NCI-H446 (cell line): Measurements from ENCODE around the gene TMPRSS3.

Source experiments
- DNase-seq, 2 experiments: peaks; one replicate each; lab custom pipeline; 2025; lab: John Stamatoyannopoulos, UW

The TMPRSS3 gene

GRCh38 chr21:42370894-42371654, 24.8 kb downstream of the TMPRSS3 start:
- DNase-seq, result no peak

- no peak for DNase-seq
Observed at GRCh38 chr21:42369821-42370220, 26.0 kb downstream of the TMPRSS3 start.

DNA sequence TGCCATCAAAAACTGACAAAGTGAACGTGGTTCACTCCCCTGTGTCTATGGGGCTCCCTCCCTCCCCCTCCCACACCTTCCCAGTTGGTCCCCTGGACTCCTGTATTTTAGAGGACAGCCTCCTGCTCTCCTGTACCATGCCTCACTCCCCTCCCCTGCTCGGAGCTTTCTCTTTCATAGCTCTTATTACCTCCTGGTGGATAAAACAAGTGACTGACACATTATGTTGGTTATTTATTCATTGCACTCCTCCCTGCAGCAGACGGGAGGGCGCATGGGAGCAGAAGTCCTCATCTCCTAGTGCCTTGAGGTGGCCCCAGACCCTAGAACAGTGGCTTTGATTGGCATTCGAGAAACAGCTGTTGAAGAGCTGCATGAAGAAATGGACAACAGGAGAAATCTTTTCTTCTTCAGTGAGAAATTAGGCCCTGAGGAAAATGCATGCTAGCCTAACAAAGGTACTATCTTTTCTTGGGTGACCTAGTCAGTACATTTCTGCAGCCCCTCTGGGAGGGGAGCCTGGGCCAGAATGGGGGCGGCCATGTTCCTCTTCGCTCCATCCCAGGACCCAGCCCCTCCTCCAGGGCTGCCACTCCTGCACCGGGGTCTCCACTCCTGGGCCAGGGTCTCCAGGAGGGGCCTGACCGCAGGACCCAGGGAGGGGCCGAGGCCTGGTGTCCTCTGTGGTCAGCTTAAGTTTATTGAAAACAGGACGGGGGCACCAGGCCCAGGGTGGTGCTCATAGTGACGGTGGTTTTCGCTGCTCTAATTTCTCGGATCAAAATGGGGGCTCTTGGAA, 28.3 kb downstream of the TMPRSS3 start:
- DNase-seq, result no peak

- DNase-seq, result no peak
Observed at GRCh38 chr21:42366292-42367010, 29.4 kb downstream of the TMPRSS3 start, which contains the start of gene TFF1. Gene TFF1 (minus strand): TSS chr21:42366535. CDS start chr21:42366495, 40 bp downstream.

DNA sequence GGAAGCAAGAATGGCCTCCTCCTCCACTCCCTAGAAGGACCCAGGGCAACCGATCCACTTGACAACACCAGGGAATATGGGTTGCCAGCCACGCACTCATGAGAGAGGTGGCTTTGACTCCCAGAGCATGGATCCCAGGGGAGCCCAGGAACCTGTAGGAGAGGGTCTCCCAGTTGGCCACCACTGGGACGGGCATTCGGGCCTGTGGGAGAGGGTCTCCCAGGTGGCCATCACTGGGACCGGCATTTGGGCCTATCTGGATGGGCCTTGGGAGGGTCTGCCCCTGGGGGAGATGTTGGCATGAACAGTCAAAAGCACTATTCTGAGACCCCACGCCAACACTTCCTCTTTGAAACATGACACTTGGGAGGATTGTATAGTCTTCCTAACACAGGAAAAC, 30.1 kb downstream of the TMPRSS3 start:
- no peak for DNase-seq

GRCh38 chr21:42364304-42364865, 31.5 kb downstream of the TMPRSS3 start:
- no peak for DNase-seq

DNA sequence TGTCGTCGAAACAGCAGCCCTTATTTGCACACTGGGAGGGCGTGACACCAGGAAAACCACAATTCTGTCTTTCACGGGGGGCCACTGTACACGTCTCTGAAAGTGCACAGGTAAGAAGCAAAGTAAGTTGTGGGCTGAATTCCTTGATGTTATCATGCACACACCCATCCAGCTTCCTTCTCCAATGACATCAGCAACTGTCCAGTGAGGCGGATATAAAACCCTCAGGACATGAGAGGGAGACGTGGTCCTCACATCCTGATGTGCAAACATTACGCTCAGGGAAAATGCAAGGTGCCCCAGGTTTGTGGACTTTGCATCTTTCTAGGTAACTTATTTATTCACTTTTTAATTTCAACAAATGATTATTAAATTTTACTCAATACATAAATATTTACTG, 32.5 kb downstream of the TMPRSS3 start:
- DNase-seq, result no peak

GRCh38 chr21:42362700-42363099, 33.2 kb downstream of the TMPRSS3 start:
- DNase-seq, result no peak

DNA sequence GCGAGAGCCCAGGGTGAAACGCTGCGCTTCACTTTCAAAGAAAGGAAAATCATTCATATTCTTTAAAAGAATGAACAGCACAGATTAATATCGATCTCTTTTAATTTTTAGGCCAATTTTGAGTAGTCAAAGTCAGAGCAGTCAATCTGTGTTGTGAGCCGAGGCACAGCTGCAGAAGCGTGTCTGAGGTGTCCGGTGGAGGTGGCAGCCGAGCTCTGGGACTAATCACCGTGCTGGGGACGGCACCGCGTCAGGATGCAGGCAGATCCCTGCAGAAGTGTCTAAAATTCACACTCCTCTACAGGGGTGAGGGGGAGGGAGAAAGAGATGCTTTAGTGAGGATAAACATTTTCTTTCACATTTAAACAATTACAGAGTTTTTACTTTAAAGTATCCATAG, 33.7 kb downstream of the TMPRSS3 start:
- DNase-seq, result no peak

GRCh38 chr21:42361286-42361685, 34.6 kb downstream of the TMPRSS3 start:
- DNase-seq, result no peak

GRCh38 chr21:42360317-42360716, 35.5 kb downstream of the TMPRSS3 start:
- DNase-seq, result no peak

DNA sequence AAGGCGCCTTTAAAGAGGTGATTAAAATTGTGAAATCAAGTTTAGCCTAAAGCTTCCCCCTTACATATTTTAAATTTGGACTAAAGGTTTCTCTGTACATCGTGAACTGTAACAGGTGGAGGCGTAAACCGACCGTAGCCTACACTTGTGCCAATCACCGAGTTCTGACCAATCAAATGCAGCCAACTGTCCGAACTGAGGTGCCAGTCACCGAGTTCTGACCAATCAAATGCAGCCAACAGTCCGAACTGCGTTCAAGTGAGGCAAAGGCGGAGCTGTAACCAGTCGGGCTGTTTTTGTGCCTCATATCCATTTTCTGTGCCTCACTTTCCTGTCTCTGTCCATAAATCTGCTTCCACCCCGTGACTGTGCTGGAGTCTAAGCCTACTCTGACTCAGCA, 36.9 kb downstream of the TMPRSS3 start:
- DNase-seq, result no peak

GRCh38 chr21:42358261-42358660, 37.6 kb downstream of the TMPRSS3 start:
- no peak for DNase-seq

DNA sequence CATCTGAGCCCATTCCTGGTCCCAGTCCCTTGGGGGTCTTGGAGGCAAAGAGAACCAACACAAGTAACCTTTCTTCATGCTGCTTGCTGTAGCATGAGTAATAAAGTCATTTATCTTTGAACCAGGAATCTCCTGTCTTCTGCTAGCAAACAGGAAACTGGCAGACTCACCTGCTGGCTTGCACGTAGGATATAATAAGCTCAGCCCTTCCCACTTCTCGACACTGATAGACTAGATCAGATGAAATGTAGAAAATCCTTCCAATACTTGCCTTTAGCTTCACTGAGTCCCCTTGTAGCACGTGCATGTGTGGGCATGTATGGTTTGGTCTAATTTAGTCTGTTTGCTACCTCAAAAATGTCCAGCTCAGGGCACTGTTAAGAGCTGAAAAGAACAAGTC, 38.5 kb downstream of the TMPRSS3 start:
- DNase-seq, result no peak

DNA sequence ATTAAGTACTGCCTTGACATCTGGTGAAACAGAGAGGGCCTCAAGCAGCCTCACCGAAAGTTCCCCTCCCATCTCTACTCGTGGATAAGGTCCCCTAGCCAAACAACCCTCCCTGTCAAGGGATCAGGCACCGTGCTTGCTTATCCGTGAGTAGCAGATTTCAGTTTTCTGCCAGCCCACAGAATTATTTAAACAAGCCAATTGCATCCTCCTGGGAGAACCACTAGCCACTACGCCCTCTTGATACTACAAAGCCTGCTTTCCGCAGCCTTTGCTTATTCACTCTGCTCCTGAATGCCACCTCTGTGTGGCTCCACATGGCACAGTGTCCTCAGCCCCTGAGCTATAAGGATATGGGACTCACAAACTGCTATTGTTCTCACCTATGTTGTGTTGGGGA, 39.2 kb downstream of the TMPRSS3 start:
- no peak for DNase-seq

- no peak for DNase-seq
Observed at GRCh38 chr21:42356046-42356445, 39.8 kb downstream of the TMPRSS3 start.

- DNase-seq, result no peak
Observed at GRCh38 chr21:42353623-42354022, 42.2 kb downstream of the TMPRSS3 start.

- DNase-seq, result no peak
Observed at GRCh38 chr21:42352441-42353095, 43.3 kb downstream of the TMPRSS3 start.

DNA sequence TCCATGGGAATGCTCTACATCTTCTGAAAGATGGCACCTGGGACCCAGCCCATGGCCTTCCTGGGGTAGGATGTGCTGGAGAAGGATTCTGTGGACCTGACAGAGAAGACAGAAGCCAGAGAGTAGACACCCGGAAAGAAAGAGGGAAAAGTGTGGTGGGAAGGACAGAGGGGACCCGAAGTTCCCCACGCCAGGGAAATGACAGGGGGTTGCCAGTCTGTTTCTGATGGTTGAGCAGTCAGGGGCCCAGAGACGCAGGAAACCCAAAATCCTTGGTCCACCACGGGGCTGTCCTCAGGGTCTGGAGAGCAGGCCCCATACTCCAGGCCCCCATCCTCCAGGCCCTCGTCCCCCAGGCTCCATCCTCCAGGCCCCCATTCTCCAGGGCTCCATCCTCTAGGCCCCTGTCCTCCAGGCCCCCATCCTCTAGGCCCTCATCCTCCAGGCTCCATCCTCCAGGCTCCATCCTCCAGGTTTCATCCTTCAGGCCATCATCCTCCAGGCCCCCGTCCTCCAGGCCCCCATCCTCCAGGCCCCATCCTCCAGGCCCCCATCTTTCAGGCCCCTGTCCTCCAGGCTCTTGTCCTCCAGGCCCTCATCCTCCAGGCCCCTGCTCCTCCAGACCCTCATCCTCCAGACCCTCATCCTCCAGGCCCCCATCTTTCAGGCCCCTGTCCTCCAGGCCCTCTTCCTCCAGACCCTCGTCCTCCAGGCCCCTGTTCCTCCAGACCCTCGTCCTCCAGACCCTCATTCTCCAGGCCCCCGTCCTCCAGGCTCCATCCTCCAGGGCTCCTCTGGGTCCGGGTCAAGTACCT, 44.0 kb downstream of the TMPRSS3 start:
- no peak for DNase-seq

GRCh38 chr21:42350927-42351426, 44.9 kb downstream of the TMPRSS3 start, which contains the start of gene TFF2:
Gene TFF2 (minus strand): TSS chr21:42350994. CDS start chr21:42350957, 37 bp downstream.
- DNase-seq, result no peak
